ENCODE data around the gene TTLL11.
A peak's percentile ranks its signal among the peaks of the same experiment; 100 is the strongest.

The TTLL11 gene

DNA sequence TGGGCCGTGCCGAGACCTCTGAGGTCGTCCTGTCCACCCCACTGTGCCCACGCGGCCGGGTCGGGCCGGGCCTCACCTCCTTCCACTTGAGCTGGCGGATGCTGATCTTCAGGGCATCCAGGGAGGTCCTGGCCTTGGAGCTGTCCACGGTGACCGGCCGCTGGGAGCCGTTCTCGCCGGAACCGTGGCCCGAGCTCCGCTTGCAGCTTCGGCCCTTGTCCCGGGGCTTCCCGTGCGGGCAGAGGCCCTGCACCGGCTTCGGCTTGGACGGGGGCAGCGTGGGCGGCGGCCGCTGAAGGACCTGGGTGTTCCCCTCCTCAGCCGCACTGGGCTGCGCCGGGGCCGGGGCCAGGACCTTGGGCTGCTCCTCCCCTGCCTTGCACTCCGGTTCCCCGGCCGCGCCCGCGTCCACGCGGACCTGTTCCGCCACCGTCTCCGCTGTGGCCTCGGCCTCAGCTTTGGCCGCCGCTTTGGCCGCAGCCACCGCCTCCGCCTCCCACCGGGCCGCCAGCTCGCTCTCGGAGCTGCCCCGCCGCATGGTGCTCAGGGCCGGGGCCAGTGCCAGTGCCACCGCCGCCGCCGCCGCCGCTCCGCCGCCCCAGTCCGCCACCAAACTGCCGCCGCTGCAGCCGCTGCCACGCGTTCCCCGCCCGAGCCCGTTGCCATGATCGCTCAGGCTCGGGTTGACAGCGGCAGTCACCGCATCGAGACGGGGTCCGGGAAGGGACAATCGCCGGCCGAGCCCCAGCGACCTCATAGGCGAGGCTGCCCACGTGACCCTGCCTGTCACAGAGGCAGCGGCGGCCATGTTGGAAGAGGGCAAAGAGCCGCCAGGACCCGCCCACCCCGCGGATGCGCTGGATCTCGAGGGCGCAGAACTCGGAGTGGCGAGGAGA, at the start of gene TTLL11:
TTLL11 (minus strand) TSS at position 698 of the 896 bp plus-strand sequence; CDS start at position 538, 160 bp downstream.
- peak; percentile 96 for DNase-seq (ENCODE audit: low read depth)

DNA sequence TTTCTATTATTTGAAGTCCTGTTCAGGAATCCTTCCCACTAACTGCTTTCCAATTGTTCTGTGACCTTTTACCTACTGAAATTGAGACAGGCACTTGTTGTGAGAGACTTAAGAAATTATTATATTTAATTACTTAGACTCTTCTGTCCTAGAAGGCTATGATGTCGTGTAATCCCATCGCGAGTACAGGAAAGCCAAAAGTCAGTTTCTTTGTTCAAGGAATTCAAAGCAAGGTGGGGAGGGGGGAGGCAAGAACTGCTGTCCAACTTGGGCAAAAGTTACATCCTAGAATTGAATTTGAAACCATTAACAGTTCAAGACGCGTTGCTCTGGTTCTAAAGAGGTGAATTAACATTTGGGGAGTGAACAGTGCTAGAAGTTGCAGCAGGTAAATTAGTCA, 48.6 kb upstream of the TTLL11 start:
- DNase-seq (ENCODE audit: low read depth): no peak

GRCh38 chr9:122140368-122141193, 47.5 kb upstream of the TTLL11 start:
- DNase-seq (ENCODE audit: low read depth): no peak

GRCh38 chr9:122138560-122139268, 45.6 kb upstream of the TTLL11 start:
- no peak for DNase-seq (ENCODE audit: low read depth)

- no peak for DNase-seq (ENCODE audit: low read depth)
Measured at GRCh38 chr9:122135529-122135859, 42.4 kb upstream of the TTLL11 start.

- no peak for DNase-seq (ENCODE audit: low read depth)
Measured at GRCh38 chr9:122134822-122135528, 41.9 kb upstream of the TTLL11 start.

- DNase-seq (ENCODE audit: low read depth): no peak
Measured at GRCh38 chr9:122133984-122134535, 41.0 kb upstream of the TTLL11 start.

DNA sequence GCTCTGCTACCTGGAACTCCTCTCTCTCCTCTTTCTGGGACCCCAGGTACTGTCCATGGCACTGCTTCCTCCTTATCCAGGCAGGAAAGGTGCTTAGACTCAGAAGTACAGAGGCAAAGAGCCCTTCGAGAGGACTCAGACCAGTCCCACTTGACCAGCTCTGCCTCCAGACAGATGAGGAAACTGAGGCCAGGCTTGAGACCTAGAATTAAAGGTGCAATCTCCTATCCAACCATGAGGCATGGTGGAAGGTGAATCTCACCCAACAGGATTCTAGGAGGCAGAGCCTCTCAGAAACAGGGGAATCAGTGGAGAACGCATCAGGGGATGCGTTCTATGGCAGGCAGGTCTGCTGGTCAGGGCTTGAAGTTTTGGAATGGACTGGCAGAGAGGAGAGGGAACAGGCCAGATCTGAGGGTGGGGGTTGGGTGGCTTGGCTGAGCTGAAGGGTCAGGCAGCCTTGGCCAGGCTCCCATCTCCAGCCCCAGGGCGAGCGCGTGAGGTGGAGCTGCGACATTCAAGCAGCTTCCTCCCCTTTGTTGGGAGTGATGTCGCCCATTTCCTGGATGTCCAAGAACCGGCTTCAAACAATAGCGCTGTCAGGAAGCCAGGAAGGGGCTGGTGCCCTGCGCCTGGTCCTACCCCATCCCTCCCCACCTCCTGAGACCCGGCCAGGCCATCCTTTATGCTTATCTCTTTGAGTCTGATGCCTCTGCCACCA, 40.3 kb upstream of the TTLL11 start:
- no peak for DNase-seq (ENCODE audit: low read depth)

DNA sequence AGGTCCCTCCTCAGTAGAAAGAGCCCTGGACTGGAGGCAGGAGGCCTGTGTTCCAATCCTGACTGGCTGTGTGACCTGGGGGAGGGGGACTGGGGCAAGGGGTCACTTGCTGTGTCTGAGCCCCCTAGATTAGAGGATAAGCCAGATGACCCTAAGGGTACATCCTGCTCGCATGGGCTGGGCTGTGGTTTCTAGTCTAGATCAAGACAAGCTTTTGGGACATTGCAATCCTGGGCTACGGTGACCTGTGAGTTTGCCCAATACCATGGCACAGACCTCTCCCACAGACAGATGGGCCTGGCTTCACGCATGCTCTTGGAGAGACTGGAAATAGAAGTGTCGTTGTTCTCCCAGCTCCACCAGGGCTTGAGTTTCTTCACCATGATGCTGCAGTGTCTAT, 39.4 kb upstream of the TTLL11 start:
- DNase-seq (ENCODE audit: low read depth): no peak

- DNase-seq (ENCODE audit: low read depth): no peak
Measured at GRCh38 chr9:122131401-122132001, 38.4 kb upstream of the TTLL11 start.

DNA sequence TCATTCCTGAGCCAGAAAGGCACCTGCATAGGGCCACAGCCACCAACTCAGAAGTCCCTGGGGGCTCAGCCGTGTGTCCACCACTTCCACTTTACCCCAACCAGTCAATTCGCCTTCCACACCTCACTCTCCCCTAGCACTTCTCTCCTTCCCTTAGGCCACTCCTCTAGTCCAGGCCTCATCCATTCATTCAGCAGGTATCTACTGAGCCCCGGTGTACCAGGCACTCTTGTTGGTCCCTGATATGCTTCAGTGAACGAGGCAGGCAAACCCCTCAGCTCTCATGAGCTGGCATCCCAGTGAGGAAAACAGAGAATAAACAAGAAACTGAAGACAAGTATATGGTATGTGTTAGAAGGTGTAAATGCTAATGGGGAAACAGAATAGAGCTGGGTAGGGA, 37.7 kb upstream of the TTLL11 start:
- DNase-seq (ENCODE audit: low read depth): no peak

DNA sequence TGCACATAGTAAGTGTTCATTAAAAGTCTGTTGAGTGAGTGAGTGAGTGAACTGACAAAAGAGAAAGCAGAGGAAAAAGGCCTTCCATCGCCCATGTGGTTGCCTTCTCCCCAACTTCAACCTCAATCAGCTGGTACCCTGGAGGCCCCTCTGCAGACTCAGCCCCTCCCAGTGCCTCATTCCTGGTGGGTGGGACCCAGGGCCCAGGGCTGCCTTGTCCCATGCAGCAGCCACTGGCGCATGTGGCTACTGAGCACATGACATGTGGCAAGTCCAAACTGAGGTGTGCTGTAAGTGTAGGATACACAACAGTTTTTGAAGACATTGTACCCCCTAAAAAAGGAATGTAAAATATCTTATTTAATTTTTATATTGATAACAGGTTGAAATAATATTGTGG, 36.9 kb upstream of the TTLL11 start:
- DNase-seq (ENCODE audit: low read depth): no peak

DNA sequence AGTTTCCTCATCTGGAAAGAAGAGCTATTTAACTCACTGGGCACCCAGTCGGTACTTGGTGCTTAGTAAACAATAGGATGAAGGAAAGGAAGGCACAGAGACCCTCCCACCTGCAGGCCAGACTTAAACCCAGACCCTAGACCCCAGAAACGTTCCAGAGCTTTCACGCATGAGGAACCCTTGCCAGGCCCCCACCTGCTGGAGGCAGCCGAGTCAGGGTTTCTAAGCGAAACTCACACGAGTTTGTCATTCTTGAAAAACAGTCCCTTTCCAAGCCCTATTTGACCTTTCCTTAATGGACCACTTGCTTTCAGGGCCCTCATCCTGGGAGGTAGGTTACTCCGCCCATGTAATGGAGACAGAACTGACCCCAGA, 35.8 kb upstream of the TTLL11 start:
- DNase-seq (ENCODE audit: low read depth): no peak

- DNase-seq (ENCODE audit: low read depth): no peak
Measured at GRCh38 chr9:122128007-122128968, 35.2 kb upstream of the TTLL11 start.

GRCh38 chr9:122127396-122127798, 34.3 kb upstream of the TTLL11 start:
- no peak for DNase-seq (ENCODE audit: low read depth)

GRCh38 chr9:122126331-122127261, 33.5 kb upstream of the TTLL11 start:
- no peak for DNase-seq (ENCODE audit: low read depth)

GRCh38 chr9:122125509-122126330, 32.6 kb upstream of the TTLL11 start:
- DNase-seq (ENCODE audit: low read depth): no peak

All from activated T-cell treated with anti-CD3 and anti-CD28 coated beads for 1 hour (primary cell).